ENCODE results near the gene FCRLB.
"Not testable (repeated sequence)": the region's sequence is repeated elsewhere in the genome, so short reads cannot be mapped to it uniquely, and the experiment has no call there.

DNA sequence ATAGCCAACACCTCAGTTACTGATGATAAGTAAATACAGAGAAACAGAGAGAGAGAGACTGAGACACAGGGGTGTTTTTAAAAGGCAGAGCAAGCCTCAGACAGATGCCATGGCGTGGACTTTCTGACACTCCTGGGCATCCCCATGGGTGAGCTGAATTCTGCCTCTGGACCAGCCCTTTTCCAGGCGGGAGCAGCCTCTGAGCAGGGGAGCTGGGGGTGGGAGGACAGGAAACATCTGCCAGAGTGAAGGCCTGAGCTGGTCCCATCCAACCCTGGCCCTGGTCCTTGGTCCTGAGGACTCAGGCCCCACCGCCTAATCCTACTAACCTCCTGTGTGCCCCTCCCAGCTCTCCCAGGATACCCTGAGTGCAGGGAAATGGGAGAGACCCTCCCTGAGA is 46.4 kb upstream of the FCRLB start:
- not testable (repeated sequence) for TF ChIP-seq CTCF (IDR thresholded peaks at IDR 0.05; ENCODE audit: low read length); EZH2 (optimal IDR thresholded peaks at IDR 0.05; ENCODE audit: low read depth, low read length); EZH2phosphoT487 (IDR thresholded peaks at IDR 0.05; ENCODE audit: low read length)
